Embryonic facial prominence (tissue), 1 donor: ENCODE results near the gene GRIA4.
"Not testable (repeated sequence)": the region's sequence is repeated elsewhere in the genome, so short reads cannot be mapped to it uniquely, and the experiment has no call there.

ENCODE experiments used
- DNase-seq: peaks from one replicate; pipeline ENCODE4 v3.0.0-alpha.2; 2016; ENCODE audit errors: extremely low spot score

Gene GRIA4

GRCh38 chr11:105858841-105859240 is 249.0 kb downstream of the GRIA4 start:
- DNase-seq: no peak

- no peak for DNase-seq
Measured at GRCh38 chr11:105860105-105860504, 250.2 kb downstream of the GRIA4 start.

DNA sequence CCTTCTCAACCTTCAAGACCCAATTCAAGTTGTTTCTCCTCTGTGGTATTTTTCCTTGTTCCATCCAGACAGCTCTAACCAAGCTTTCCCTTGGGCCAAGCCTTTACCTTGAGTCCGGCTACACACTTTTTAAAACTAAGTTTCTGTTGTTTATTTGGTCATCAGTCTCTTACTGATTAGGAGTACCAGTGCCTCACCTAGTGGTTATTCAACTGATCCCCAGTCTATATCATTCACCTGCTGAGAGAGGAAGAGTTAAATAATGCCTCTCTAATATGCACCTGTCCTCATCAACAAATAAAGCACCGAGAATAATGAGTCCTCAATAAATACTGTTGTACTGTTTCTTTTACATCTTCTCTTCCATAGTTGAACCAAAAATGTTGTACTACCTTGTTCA is 251.4 kb downstream of the GRIA4 start:
- DNase-seq: no peak

GRCh38 chr11:105862736-105863367 is 253.0 kb downstream of the GRIA4 start:
- peak; percentile 71 for DNase-seq

GRCh38 chr11:105863523-105863922 is 253.7 kb downstream of the GRIA4 start:
- DNase-seq: no peak

DNA sequence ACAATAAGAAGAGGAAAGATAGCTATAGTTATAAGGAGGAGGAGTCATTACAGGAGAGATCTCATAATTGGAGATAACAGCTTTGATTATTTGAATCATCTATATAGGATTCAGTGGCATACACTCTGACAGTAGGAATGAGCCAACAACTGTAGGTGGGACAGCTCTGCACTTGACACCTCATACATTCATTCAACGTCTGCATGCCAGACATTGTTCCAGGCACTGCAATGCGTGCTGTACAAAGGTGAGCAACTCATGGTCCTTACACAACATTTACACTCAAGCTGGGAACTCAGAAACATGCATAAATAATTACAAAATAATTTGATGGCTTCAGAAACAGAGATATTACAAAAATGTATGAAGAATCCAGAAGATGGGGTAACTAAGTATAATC is 257.9 kb downstream of the GRIA4 start:
- DNase-seq: no peak

- DNase-seq: no peak
Measured at GRCh38 chr11:105868762-105869285, 259.0 kb downstream of the GRIA4 start.

- DNase-seq: no peak
Measured at GRCh38 chr11:105870516-105871113, 260.7 kb downstream of the GRIA4 start.

DNA sequence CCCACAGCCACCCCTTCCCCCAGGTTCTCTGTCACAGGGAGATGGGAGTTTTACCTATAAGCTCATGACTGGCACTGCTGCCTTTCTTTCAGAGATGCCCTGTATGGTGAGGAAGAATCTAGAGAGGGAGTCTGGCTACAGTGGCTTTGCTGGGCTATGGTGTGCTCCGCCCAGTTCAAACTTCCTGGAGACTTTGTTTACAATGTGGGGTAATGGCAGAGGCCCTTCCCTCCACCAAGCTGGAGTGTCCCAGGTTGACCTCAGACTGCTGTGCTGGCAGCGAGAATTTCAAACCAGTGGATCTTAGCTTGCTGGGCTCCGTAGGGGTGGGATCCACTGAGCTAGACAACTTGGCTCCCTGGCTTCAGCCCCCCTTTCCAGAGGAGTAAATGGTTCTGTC is 268.6 kb downstream of the GRIA4 start:
- no peak for DNase-seq

DNA sequence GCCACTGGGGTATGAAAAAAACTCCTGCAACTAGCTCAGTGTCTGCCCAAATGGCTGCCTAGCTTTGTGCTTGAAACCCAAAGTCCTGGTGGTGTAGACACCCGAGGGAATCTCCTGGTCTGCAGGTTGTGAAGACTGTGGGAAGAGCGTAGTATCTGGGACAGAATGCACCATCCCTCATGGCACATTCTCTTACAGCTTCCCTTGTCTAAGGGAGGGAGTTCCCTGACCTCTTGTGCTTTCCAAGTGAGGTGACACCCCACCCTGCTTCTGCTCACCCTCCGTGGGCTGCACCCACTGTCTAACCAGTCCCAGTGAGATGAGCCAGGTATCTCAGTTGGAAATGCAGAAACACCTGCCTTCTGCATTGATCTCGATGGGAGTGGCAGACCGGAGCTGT is 269.1 kb downstream of the GRIA4 start:
- not testable (repeated sequence) for DNase-seq

- DNase-seq: no peak
Measured at GRCh38 chr11:105881027-105881426, 271.2 kb downstream of the GRIA4 start.

- no peak for DNase-seq
Measured at GRCh38 chr11:105884436-105884835, 274.6 kb downstream of the GRIA4 start.

- DNase-seq: no peak
Measured at GRCh38 chr11:105891685-105892084, 281.8 kb downstream of the GRIA4 start.

DNA sequence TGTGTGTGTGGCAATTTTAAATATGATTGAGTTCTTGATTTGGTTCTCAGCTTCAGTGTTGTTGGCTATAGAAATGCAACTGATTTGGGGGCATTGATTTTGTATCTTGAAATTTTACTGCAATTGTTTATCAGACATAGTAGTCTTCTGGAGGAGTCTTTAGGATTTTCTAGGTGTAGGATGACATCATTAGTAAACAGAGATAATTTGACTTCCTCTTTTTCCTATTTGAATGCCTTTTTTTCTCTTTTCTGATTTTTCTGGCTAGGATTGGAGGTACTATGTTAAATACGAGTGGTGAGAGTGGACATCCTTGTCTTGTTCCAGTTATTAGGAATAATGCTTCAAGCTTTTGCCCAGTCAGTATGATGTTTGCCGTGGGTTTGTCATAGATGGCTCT is 287.3 kb downstream of the GRIA4 start:
- no peak for DNase-seq

- DNase-seq: no peak
Measured at GRCh38 chr11:105899772-105900171, 289.9 kb downstream of the GRIA4 start.

- no peak for DNase-seq
Measured at GRCh38 chr11:105900515-105901035, 290.7 kb downstream of the GRIA4 start.

GRCh38 chr11:105903113-105903512 is 293.2 kb downstream of the GRIA4 start:
- DNase-seq: no peak

- no peak for DNase-seq
Measured at GRCh38 chr11:105906517-105906916, 296.6 kb downstream of the GRIA4 start.

DNA sequence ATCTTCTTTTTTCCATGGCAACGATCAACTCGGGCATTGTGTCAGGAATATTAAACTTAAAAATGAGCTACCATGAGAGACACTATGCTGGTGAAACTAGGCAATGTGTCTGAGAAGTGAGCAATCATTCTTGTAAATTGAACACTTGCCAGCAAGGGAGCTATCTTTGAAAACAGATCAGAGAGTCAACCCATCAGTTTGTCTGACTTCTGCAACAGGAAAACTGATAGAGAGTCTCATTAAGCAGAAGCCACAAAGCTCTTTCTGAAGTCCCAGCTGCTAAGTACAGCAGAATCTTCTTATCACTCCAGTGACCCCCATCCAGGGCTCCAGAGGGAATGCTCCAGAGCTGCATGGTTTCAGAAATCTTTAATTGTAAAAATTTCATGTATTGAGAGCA is 297.4 kb downstream of the GRIA4 start:
- DNase-seq: no peak

DNA sequence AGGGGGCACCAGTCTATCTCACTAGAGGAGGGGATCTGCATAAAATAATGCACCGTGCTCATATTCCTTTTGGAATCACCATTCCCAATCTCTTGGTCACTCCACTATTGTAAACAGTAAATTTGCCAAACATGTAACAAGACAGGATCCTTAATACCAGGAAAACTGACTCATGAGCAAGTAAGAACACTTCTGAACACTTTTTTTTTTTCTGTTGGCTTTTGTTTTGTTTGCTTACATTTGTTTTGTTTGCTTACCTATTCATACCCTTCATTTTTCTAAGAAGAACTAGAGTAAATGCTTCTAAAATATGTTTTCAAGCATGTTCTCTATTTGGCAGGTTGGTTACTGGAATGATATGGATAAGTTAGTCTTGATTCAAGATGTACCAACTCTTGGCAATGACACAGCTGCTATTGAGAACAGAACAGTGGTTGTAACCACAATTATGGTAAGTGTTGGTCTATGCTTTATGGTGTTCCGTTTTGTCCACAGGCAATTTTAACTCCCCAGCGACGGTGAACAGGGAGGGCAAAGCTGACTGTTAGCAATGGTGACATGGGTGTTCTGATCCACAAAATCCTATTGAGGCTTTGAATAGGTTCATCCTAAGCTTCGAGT is 300.3 kb downstream of the GRIA4 start:
- no peak for DNase-seq

GRCh38 chr11:105911454-105911853 is 301.6 kb downstream of the GRIA4 start:
- no peak for DNase-seq

- no peak for DNase-seq
Measured at GRCh38 chr11:105912666-105913065, 302.8 kb downstream of the GRIA4 start.

DNA sequence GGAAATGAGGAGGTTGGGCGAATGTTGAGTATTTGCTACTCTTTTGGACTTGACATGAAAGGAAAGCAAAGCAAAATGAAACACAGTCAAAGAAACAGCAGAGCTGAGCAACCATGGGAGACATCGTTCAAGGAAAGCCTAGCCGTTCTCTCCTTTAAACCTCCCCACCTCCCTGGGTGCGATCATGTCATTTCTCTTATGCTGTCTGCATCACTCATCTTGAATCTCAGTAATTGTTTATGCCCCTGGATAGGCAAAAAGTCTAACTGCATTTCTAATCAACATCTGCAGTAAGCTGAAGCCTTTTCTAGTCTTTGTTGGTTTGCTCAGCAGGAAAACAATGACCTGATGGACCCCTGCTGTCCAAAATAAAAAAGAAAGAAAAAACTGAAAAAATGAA is 305.1 kb downstream of the GRIA4 start:
- no peak for DNase-seq
